G401.6 (cell line): ENCODE measurements around the gene TMEM239.
"Not testable (repeated sequence)": the region's sequence is repeated elsewhere in the genome, so short reads cannot be mapped to it uniquely, and the experiment has no call there.

ENCODE experiments used
- FAIRE-seq: peaks from 2 replicates; lab custom pipeline; 2012; peaks lifted over from hg19 to GRCh38; lab: Jason Lieb, UNC

The TMEM239 gene

GRCh38 chr20:2799688-2800520, 16.3 kb upstream of the TMEM239 start:
- no peak for FAIRE-seq

GRCh38 chr20:2800521-2801285, 15.5 kb upstream of the TMEM239 start, which contains the start of gene CPXM1:
Gene CPXM1 (minus strand): TSS chr20:2800627. CDS start chr20:2800572, 55 bp downstream.
- FAIRE-seq, result no peak

GRCh38 chr20:2801286-2801728, 14.9 kb upstream of the TMEM239 start:
- no peak for FAIRE-seq

GRCh38 chr20:2804041-2804828, 11.9 kb upstream of the TMEM239 start:
- FAIRE-seq, result no peak

- no peak for FAIRE-seq
These were observed 11.1 kb upstream of the TMEM239 start for GRCh38 chr20:2804852-2805688.

GRCh38 chr20:2805689-2806350, 10.3 kb upstream of the TMEM239 start:
- FAIRE-seq, result no peak

GRCh38 chr20:2806351-2806701, 9.8 kb upstream of the TMEM239 start:
- FAIRE-seq, result no peak

- no peak for FAIRE-seq
These were observed 9.1 kb upstream of the TMEM239 start for GRCh38 chr20:2807019-2807418.

- not testable (repeated sequence) for FAIRE-seq
These were observed 8.2 kb upstream of the TMEM239 start for GRCh38 chr20:2807929-2808328.

- FAIRE-seq, result no peak
These were observed 6.5 kb upstream of the TMEM239 start for GRCh38 chr20:2809690-2810089.

- no peak for FAIRE-seq
These were observed 4.0 kb upstream of the TMEM239 start for GRCh38 chr20:2812189-2812588.

GRCh38 chr20:2814076-2814475, 2.1 kb upstream of the TMEM239 start:
- FAIRE-seq, result no peak

- no peak for FAIRE-seq
These were observed 1.5 kb upstream of the TMEM239 start, which contains the start of gene C20orf141 for GRCh38 chr20:2814587-2815051. Gene C20orf141 (plus strand): TSS chr20:2814987. CDS start chr20:2815185, 198 bp downstream.

GRCh38 chr20:2815242-2815900, 793 bp upstream of the TMEM239 start:
- no peak for FAIRE-seq

GRCh38 chr20:2816583-2817340, 598 bp downstream of the TMEM239 start:
- no peak for FAIRE-seq

GRCh38 chr20:2817341-2817726, 1.2 kb downstream of the TMEM239 start:
- FAIRE-seq, result no peak

- no peak for FAIRE-seq
These were observed 1.9 kb downstream of the TMEM239 start for GRCh38 chr20:2817891-2818595.

- FAIRE-seq, result no peak
These were observed 4.1 kb downstream of the TMEM239 start for GRCh38 chr20:2820084-2820895.
